GM21447 (cell line): ENCODE results near the gene CLDN12.
A peak's percentile ranks its signal among the peaks of the same experiment; 100 is the strongest.
"Not testable (repeated sequence)": the region's sequence is repeated elsewhere in the genome, so short reads cannot be mapped to it uniquely, and the experiment has no call there.

ENCODE experiments used
- ATAC-seq: cut with Tn5 transposase; IDR thresholded peaks from one replicate; pipeline ENCODE4 v1.9.1; 2021; ENCODE audit not compliant: unreplicated experiment

CLDN12 gene

GRCh38 chr7:90432752-90433151 lies 29.5 kb downstream of the CLDN12 start:
- ATAC-seq = no peak

GRCh38 chr7:90433221-90433620 lies 30.0 kb downstream of the CLDN12 start:
- ATAC-seq = no peak

GRCh38 chr7:90445633-90446032 lies 42.4 kb downstream of the CLDN12 start:
- ATAC-seq = no peak

GRCh38 chr7:90446137-90446899 lies 43.1 kb downstream of the CLDN12 start:
- no peak for ATAC-seq

GRCh38 chr7:90453259-90453891 lies 50.1 kb downstream of the CLDN12 start:
- ATAC-seq = no peak

- no peak for ATAC-seq
Measured at GRCh38 chr7:90453931-90454330, 50.7 kb downstream of the CLDN12 start.

- ATAC-seq = peak; percentile 86
Measured at GRCh38 chr7:90455163-90456030, 52.1 kb downstream of the CLDN12 start.

- ATAC-seq = no peak
Measured at GRCh38 chr7:90458104-90458503, 54.8 kb downstream of the CLDN12 start.

GRCh38 chr7:90459888-90460287 lies 56.6 kb downstream of the CLDN12 start:
- no peak for ATAC-seq

GRCh38 chr7:90461219-90461618 lies 58.0 kb downstream of the CLDN12 start:
- ATAC-seq = no peak

- not testable (repeated sequence) for ATAC-seq
Measured at GRCh38 chr7:90463151-90463628, 59.9 kb downstream of the CLDN12 start.
